HG02973 (cell line): ENCODE measurements around the gene SPECC1.
"Not testable (repeated sequence)": the region's sequence is repeated elsewhere in the genome, so short reads cannot be mapped to it uniquely, and the experiment has no call there.

Source experiments
- ATAC-seq: cut with Tn5 transposase; IDR thresholded peaks from one replicate; pipeline ENCODE4 v1.9.1; 2021; ENCODE audit warnings: moderate library complexity; ENCODE audit not compliant: unreplicated experiment

The SPECC1 gene

DNA sequence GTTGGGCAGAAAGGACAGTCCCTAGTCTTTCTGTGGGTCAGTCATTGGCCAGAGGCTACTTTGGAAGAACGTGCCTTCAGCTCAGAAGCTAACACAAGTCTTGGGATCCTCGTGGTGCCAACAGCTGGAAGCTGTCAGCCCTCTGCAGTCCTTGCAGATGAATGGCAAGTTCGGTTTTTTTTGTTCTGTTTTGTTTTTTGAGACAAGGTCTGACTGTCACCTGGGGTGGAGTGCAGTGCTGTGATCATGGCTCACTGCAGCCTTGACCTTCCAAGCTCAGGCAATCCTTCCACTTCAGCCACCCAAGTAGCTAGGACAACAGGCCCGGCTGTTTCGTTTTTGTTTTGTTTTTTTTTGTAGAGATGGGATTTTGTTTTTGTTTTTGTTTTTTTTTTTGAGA lies 149.4 kb downstream of the SPECC1 start:
- no peak for ATAC-seq

DNA sequence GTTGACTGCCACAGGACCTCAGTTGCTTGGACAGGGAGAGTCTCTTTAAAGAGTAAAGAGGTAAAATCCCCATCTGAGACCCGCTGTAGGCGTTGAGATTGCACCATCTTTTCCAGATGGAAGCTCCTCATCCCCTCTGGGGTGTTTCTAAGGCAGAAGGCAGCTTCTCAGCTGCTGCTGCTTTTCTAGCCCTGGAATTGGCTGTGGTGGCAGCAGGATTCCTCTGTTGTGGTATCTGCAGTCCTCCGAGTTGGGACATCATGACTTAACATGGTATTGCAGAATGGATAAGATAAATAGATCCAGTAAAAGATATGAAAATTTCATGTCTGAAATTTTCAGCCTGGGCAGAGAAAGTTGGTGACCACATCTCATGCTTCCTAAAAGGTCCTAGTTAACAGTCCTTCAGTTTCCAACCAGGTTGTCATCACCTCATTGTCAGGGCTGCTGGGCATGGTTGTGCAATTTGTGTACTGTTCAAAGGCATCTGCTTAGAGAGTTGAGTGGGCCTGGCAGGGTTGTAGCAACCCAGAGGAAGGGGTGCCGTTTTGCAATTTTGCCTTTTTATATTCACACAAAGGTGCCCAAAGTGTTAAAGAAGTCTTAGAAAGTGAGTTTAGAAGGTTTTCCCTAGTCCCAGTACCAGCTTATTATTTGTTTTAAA lies 150.4 kb downstream of the SPECC1 start:
- ATAC-seq = no peak

- ATAC-seq = not testable (repeated sequence)
Observed at GRCh38 chr17:20165516-20165915, 156.4 kb downstream of the SPECC1 start.

DNA sequence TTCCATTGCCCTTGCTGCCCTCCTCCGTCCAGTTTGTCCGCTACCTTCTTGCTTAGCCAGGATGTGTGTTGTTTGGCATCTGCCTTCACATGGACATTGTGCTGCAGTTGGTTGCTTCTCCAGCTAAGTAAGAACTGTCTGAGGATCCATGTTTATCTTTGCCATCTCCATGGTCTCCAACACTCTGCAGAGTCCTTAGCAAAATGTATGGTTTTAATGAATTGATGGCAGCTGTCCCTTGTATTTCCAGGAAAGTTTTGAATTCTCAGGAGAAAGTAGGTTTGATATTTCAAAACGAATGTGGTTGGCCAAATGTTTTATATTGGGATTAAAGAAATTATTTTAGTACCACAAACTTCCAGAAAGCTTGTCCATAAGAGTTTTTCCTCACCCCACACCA lies 160.9 kb downstream of the SPECC1 start:
- no peak for ATAC-seq

GRCh38 chr17:20171741-20172365 lies 162.7 kb downstream of the SPECC1 start:
- no peak for ATAC-seq

- ATAC-seq = no peak
Observed at GRCh38 chr17:20172376-20172775, 163.2 kb downstream of the SPECC1 start.

DNA sequence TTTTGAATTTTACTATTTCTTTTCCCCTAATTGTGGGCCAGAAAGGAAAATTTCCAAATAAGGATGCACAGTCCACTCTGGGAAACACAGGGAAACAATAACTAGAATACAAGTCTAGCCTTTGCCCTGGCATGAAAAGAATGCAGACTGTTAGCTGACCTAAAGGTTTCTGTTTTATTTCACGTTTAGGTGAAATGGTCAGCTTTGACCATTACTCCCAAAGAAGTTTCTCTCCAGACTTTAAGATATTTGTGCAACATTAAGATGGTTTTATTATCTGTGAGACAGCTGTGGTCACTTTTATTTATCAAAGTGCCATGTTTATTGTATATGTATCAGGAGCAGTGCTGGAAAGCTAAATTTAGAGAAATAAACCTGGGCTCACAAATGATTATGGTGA lies 163.9 kb downstream of the SPECC1 start:
- ATAC-seq = no peak

- no peak for ATAC-seq
Observed at GRCh38 chr17:20174588-20175265, 165.6 kb downstream of the SPECC1 start.

DNA sequence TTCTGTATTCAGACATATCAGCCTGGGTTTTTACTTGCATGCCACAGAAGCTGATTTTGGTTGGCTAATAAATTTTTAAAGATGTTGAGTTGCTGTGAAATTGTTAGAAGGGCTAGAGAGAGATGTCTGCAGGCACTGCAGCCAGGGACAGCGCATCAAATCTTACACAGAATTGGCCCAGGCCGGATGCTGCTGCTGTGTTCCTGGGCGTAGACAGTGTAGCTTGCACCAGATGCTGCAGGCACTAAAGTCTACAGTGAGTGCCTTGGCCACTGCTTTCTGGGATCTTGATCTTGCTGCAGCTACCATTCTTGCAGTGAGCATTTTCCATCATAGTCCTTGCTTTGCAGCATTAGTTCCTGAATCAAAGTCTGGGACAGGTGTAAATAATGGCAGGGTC lies 169.9 kb downstream of the SPECC1 start:
- no peak for ATAC-seq

GRCh38 chr17:20180661-20181060 lies 171.5 kb downstream of the SPECC1 start:
- ATAC-seq = no peak

DNA sequence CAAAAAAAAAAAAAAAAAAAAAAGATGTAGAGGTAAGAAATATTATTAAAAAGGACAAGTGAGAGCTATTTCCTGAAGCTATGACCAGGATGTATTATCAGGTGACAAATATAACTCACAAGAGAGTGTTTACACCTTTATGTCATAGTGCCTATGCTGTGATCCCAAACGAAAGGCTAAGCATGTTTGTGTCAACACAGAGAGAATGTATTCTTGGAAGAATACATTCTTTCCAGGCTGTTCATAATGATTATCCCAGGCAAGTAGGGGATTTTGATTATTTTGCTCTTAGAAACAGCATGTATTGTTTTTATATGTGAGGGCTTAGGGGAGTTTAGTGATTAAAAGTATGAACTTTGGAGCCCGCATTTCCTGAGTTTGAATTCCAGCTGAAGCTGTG lies 175.0 kb downstream of the SPECC1 start:
- no peak for ATAC-seq

DNA sequence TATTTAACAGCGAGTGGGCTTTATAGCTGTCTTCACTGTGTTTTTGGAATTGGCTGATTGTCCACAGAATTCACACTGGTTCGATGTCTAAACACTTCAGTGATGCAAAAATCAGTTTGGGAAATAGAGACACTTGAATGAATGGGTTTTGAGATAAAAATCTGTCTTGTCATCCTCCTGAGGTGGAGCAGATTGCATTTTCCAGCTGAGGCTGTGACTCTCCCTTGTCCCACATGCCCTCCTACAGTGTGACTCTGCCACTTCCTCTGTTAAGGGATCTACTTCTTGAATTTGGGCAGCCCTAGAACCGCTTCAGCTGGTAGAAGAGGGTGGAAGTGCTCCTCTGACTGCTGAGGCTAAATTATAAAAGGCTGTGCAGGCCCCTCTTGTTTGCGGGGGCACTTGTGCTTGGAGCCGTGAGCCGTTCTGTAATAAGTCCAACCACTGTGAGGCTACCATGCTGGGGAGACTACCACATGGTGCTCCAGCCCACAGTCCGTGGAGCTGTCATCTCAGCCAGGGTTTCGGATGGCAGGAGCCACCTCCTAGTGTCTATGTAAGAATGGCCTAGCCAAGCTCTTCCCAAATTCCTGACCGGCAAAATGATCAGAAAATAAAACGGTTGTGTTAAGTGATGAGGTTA lies 175.9 kb downstream of the SPECC1 start:
- ATAC-seq = no peak

DNA sequence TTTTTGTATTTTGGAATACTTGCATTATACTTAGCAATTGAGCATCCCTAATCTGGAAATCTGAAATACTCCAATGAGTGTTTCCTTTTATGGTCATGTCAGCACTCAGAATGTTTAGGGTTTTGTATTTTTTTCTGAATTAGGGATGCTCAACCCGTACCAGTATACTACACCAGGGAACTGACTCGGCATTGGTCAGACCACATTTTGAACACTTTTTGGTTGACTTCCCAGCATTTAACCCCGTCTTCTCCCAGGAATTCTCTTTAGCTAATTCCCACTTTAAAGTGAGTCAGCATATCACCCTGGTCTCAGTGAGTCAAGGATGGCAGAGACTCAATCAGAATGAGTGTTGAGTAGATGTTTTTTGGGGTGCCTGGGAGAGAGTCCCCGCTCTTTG lies 177.9 kb downstream of the SPECC1 start:
- ATAC-seq = no peak

- ATAC-seq = no peak
Observed at GRCh38 chr17:20189302-20189701, 180.1 kb downstream of the SPECC1 start.

GRCh38 chr17:20189979-20190378 lies 180.8 kb downstream of the SPECC1 start:
- no peak for ATAC-seq

DNA sequence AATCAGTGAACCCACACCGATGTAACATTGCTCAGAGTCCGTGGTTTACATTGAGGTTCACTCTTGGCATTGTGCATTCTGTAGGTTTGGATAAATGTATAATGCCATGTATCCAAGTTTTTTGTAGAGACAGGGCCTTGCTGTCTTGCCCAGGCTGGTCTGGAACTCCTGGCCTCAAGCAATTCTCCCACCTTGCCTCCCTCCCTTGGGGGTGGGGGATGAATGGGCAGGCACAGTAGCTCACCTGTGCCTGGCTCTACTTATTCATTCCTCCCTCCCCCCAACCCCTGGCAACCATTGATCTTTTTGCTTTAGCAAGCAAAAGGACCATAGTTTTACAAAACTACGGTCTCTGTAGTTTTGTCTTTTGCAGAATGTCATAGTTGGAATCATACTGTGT lies 181.4 kb downstream of the SPECC1 start:
- ATAC-seq = no peak

DNA sequence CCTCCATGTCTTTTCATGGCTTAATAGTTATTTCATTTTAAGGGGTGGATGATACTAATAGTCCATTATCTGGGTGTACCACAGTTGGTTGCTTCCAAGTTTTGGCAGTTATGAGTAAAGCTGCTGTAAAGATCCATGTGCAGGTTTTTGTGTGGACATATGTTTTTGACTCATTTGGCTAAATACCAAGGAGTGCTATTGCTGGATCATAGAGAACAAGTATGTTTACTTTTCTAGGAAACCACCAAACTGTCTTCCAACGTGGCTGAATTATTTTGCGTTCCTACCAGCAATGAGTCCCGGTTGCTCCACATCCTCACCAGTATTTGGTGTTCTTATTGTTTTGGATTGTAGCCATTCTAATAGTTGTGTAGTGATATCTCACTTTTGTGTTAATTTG lies 181.9 kb downstream of the SPECC1 start:
- ATAC-seq = no peak

DNA sequence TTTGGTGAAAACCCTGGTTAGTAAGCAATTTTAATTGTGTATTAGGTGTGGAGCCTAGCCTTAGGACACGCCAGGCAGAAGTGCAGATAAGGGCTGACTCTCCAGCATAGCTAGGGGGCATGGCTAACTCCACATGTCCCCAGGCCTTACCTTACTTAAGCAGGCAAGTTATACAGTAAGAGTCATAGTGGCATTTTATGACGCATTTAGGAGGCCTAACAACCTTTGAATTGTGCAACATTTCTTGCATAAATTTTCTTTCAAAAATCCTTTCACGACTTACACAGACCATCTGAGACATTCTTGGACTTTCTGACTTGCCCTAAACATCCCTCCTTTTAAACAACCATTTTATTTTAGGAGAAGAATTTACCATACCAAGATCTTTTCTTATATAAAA lies 187.1 kb downstream of the SPECC1 start:
- ATAC-seq = not testable (repeated sequence)

DNA sequence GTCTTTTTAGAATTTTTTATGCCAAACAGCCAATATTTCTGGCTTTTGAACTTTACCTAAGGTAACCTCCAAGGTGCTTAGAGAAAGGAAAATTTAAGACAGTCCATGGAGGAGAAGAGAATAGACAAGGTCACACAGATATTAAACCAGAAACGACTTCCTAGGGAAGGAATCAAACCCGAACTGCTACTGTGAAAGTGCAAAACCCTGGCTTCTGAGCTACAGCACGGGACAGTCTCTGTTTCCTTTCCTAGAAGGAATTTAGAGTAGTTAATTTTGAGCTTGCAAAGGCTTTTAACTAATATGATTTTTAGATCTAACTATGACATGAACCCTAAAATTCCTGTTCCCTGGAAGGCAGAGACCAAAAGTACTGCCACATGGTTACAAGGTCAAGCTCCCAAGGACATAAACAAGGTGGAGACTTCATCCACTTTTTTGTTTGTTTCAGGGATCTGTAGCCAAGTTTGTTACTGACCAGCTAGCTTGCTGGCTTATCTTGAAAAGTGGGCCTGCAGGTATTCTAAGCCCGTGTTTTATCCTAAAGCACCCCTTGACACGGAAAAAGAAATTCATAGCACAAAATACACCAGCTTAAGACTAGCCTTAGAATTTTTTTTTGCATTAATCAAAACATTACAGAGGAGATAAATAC lies 188.2 kb downstream of the SPECC1 start:
- no peak for ATAC-seq

GRCh38 chr17:20200016-20200795 lies 191.0 kb downstream of the SPECC1 start:
- ATAC-seq = no peak
